ENCODE results near the gene POT1.
A peak's percentile ranks its signal among the peaks of the same experiment; 100 is the strongest.
"Not testable (repeated sequence)": the region's sequence is repeated elsewhere in the genome, so short reads cannot be mapped to it uniquely, and the experiment has no call there.

Gene POT1, protein sequence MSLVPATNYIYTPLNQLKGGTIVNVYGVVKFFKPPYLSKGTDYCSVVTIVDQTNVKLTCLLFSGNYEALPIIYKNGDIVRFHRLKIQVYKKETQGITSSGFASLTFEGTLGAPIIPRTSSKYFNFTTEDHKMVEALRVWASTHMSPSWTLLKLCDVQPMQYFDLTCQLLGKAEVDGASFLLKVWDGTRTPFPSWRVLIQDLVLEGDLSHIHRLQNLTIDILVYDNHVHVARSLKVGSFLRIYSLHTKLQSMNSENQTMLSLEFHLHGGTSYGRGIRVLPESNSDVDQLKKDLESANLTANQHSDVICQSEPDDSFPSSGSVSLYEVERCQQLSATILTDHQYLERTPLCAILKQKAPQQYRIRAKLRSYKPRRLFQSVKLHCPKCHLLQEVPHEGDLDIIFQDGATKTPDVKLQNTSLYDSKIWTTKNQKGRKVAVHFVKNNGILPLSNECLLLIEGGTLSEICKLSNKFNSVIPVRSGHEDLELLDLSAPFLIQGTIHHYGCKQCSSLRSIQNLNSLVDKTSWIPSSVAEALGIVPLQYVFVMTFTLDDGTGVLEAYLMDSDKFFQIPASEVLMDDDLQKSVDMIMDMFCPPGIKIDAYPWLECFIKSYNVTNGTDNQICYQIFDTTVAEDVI

DNA sequence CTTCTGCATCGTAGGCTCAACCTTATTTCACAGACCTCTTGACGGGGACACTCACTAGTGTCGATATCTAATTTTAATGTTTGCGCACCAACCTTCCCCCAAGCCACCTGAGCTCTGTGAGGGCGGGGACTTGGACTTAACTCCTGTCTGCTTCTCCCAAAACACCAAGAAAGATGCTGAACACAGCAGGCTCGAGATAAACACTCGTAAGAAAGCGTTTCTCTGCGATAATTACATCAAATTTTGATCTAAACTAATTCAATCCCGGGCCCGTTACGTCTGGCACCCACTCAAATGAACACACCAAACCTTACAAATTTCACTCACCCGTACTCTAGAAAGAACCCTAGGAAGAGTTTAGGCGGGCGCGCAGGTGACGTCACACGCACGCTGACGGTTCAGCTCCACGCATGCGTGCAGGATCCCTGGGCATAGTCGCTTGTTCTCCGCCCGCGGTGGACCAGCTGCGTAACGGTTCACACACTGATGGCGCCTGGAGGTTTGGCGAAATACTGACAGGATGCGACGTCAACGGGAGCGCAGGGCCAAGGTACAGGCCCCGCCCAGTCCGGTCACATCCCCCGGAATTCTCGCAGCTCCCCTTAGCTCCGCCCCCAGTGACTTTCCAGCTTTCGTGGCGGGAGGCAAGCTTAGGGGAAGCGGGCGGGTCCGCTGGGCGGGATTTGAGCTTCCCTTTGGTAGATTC, at the start of gene POT1:
TSS of gene POT1 (minus strand) at position 359 of the 706 bp plus-strand sequence. CDS start 32,652 bp downstream, outside the sequence.
- DNase-seq: peak; percentile 93

DNA sequence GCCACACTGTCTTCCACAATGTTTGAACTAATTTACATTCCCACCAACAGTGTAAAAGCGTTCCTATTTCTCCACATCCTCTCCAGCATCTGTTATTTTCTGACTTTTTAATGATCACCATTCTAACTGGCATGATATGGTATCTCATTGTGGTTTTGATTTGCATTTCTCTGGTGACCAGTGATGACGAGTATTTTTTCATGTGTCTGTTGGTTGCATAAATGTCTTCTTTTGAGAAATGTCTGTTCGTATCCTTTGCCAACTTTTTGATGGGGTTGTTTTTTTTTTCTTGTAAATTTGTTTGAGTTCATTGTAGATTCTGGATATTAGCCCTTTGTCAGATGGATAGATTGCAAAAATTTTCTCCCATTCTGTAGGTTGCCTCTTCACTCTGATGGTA, 45.5 kb upstream of the POT1 start:
- DNase-seq: not testable (repeated sequence)

DNA sequence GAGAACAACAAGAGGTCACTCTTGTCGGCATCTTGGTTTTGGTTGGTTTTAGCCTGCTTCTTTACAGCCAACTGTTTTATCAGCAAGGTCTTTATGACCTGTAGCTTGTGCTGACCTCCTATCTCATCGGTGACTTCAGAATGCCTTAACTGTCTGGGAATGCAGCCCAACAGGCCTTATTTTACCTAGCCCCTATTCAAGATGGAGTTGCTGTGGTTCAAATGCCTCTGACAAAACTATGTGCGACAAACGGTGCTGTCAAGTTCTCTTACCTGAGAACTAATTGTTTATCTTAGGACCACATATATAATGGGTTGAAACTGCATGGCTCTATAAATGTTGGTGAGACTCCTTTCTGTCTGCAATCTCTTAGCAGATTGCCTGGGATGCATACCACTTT, 35.9 kb upstream of the POT1 start:
- no peak for DNase-seq

DNA sequence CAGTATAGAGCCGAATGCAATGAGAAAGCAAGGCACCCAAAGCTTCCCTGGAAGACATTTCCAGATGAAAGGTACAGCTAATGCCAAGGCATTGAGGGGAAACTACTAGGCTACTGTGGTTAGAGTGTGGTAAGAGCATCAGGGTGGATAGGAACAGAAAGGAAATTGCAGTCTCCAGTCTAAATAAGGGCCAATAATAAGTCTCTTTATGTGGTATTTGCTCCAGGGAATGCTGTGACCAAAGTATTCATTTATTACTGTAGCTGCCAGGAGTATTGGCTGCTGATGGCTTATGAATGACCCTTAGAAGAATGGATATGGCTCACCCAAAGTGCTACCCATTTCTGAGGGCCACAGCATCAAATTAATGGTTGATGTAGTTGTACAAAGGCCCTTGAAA, 30.1 kb upstream of the POT1 start:
- DNase-seq: no peak

DNA sequence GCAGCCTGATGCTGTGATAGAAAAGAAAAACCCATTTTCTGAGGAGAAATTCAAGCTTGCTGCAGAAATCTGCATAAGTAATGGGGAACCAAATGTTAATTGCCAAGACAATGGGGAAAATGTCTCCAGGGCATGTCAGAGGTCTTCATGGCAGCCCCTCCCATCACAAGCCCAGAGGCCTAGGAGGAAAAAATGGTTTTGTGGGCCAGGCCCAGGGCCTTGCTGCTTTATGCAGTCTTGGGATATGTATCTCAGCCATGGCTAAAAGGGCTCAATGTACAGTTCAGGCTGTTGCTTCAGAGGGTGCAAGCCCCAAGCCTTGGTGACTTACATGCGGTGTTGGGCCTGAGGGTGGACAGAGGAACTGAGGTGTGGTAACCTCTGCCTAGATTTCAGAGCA, 28.3 kb upstream of the POT1 start:
- DNase-seq: not testable (repeated sequence)

DNA sequence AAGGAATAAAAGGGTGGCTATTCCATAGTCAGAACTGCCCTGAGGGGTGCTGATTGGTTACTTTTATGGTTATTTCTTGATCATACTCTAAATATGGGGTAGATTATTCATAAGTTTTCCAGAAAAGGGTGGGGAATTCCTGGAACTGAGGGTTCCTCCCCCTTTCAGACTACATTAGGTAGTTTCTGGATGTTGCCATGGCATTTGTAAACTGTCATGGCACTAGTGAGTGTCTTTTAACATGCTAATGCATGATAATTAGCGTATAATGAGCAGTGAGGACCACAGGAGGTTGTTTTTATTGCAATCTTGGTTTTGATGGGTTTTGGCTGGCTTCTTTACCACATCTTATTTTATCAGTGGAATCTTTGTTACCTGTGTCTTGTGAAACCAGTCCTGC, 26.5 kb upstream of the POT1 start:
- DNase-seq: no peak

DNA sequence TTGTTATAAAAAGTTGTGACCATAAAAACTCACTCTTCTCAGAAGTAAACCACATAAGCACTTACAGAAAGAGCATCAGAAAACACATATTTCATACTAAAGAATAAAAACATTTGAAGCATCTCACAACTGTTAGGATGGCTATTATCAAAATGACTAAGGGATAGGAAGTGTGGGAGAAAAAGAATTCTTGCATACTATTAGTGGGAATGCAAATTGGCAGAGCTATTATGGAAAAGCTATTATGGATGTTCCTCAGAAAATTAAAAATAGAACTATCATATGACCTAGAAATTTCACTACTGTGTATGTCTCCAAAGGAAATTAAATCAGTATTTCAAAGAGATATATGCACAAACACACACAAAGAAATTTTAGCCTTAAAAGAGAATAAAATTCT, 25.2 kb upstream of the POT1 start:
- DNase-seq: no peak

DNA sequence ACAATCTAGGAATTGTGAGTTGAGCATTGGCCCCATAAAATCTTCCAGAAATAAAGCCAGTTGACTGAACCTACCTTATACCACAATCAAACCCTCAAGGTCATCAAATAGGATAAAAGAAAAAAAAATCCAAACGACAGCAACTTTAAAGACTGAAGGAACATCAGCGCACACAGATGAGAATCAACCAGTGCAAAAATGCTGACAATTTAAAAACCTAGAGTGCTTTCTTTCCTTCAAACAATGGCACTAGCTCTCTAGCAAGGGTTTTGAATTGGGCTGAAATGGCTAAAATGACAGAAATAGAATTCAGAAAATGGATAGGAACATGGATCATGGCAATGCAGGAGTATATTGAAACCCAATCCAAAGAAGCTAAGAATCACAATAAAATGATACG, 16.1 kb upstream of the POT1 start:
- DNase-seq: no peak

DNA sequence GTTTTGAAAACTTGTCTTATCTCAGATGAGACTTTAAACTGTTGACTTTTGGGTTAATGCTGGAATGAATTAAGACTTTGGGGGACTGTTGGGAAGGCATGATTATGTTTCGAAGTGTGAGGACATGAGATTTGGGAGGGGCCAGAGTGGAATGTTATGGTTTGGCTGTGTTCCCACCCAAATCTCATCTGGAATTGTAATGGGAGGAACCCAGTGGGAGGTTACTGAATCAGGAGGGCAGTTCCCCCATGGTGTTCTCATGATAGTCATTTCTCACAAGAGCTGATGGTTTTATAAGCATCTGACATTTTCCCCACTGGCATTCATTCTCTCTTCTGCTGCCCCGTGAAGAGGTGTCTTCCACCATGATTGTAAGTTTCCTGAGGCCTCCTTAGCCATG, 13.8 kb upstream of the POT1 start:
- DNase-seq: no peak

DNA sequence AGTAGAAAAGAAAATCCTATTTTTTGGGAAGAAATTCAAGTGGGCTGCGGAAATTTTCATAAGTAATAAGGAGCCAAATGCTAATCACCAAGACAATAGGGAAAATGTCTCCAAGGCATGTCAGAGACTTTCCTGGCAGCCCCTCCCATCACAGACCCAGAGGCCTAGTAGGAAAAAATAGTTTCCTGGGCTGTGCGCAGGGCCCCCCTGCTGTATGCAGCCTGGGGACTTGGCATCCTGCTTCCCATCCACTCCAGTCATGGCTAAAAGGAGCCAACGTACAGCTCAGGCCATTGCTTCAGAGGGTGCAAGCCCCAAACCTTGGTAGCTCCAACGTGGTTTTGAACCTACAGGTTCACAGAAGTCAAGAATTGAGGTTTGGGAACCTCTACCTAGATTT, 12.8 kb upstream of the POT1 start:
- DNase-seq: no peak

DNA sequence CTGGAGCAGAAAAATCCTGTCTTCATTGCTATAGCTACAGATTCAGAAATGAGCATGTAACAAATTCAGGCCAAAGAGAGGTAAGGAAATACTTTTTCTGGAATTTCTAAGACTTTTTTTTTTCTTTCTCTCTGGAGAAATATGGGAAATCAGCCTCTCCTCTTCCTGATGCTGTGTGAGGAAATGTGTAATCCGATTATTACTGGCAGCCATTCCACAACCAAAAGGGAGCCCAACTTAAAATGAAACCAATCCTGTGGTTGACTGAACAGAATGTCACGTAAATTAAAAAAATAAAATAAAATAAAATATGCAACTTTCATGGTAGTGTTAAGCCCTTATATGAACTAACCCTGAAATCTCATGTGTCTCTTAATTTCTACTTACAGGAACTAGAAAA, 10.7 kb upstream of the POT1 start:
- DNase-seq: no peak

DNA sequence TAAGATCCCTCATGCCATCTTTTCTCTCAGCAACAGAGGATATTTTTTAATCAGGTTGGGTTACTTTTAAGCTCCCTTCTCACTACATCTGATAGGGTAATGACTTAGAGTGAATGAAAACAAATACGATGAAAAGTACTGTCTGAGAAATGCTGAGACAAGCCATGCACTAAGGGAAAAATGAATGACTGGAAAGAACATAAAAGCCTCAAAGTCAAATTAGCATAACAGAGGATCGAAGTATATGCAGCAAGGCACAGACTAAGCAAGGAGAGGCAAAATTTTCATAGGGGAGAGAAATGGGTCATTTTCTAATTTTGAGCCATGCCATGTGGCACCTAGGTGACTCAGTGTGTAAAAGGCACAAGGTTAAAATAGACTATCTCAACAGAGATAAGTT, 8.5 kb upstream of the POT1 start:
- DNase-seq: no peak

DNA sequence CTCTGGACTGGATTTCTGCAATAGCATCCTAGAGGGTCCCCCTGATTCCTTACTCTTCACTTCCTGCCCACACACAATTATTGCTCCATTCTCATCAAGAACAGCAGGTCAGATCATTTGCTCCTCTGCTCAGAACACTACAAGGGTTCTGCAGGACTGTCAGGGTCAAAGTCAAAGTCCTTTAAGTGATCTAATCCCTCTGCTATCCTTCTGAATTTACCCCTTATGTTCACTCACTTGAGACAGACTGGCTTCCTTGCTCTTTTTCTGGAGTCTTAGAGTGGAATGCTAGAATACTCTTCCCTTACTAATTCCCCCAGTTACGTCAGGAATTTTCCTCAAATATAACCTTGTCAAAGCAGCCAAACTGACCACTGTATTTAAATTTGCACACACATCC, 7.5 kb upstream of the POT1 start:
- no peak for DNase-seq

DNA sequence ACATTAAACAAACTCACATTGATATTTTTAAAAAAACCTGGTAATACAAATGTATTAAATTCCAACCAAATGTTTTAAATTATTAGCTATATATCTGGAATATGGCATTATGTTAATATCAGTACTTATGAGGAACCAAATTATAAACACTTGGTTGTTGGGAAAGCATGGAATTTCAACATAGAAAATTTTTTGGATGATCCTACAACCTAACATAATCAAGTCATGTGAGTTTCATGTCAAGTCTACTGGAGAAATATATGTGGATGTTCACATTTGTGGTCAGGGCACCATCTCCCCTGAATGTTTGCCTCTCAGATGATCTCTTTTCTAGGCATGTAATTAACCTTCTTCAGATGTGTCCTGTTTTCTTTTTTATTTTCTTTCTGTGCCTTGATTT, 5.2 kb upstream of the POT1 start:
- no peak for DNase-seq

DNA sequence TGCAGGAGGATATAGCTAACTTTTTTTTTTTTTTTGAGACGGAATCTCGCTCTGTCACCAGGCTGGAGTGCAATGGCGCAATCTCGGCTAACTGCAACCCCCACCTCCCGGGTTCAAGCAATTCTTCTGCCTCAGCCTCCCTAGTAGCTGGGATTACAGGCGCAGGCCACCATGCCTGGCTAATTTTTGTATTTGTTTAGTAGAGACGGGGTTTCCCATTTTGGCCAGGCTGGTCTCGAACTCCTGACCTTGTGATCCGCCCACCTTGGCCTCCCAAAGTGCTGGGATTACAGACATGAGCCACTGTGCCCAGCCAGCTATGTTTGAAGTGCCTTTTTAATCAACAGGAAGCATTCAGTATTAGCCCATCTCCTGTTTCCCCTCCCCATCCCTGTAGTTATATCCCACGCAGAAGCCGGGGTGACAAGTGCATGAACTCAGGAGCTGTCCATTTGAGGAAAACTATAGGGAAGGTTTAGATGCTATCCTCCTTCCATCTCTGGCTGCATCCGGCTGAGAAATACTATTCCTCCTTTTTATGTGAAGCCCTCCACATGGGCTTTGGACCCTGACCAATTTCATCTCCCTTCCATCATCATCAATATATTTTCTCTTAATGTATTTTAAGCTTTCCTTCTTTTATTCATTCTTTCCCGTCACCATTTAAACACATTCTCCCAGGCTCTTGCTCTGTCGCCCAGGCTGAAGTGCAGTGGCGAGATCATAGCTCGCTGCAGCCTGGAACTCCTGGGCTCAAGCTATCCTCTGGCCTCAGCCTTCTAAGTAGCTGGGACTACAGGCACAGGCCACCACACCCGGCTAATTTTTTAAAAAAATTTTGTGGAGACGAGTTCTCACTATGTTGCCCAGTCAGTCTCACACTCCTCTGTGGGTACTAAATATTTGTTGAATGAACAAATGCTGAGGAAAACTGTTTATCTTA, 1.3 kb upstream of the POT1 start:
- DNase-seq: no peak

DNA sequence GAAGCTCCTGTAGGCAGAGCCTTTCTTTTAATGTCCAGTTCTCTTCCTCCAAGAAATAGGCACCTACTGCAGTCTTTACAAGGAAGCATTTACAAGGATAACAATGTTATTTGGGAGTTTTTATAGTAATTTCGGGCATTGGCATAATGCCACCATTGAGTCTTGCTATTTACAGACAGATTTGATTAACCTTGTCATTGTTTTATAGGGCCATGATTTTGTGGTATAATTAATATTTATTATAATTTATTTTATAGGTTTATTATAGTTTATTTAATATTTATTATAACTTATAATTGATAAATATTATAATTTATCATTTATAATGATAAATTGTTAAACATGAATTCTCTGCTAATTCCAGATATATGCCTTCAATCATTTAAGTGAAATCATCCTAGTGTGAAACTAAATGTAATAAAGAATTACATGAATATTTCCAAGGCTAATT, 573 bp upstream of the POT1 start:
- no peak for DNase-seq

DNA sequence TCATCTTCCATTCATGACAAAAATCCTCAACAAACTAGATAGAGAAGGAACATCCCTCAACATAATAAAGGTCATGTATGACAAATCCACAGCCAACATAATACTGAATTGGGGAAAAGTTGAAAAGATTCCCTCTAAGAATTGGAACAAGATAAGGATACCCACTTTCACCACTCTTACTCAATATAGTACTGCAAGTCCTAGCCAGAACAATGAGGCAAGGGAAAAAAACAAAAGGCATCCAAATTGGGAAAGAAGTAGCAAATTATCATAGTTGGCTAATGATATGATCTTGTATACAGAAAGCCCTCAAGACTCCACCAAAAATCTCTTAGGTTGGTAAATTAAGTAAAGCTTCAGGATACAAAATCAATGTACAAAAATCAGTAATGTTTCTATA, 4.7 kb downstream of the POT1 start:
- no peak for DNase-seq

DNA sequence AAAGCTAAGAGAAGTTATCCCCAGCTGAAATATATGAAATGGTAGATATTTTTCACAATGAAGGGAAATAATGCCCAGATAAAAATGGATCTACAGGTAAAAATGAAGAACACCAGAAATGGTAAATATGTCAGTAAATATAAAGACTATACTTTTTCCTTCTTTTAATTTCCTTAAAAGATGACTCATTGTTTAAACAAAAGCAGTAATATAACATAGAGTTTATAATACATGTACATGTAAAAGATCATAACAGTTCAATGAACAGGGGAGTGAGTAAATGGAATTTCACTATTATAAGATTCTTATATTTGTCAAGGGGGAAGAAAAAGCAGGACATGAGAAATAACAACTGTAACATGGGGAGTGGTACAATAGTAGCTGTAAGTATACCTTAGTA, 7.4 kb downstream of the POT1 start:
- DNase-seq: no peak

DNA sequence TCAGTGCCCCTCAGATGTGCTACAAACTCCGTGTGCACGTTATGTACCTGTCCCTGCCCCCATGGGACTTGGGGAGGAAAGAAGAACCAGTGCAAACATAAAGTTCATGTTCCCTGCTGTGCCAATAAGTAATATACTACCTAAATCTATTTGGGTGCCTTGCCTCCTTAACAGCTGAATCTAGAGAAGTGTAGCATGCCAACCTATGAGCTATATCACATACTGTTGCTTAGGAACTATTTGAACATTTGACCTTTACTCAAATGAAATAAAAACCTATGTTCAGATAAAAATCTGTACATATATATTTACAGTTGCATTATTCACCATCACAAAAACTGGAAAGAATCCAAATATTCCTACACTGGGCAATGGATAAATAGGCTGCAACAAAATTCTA, 9.8 kb downstream of the POT1 start:
- DNase-seq: no peak

DNA sequence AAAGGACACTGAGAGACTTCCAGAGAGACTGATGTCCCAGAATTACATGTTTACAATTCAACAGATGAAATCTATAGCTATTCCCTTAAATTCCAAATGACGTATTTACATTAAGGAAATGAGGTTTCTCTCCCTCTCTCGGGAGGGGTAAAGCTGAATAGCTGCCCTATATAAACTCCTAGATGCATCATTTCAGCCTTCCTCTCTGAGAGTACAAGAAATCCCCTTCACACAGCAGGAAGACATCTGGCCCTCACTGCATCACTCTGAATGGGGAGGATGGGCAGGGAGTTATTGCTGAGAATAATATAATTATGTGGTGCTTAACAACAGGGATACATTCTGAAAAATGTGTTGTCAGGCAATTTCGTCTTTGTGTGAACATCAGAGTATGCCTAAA, 11.0 kb downstream of the POT1 start:
- no peak for DNase-seq

DNA sequence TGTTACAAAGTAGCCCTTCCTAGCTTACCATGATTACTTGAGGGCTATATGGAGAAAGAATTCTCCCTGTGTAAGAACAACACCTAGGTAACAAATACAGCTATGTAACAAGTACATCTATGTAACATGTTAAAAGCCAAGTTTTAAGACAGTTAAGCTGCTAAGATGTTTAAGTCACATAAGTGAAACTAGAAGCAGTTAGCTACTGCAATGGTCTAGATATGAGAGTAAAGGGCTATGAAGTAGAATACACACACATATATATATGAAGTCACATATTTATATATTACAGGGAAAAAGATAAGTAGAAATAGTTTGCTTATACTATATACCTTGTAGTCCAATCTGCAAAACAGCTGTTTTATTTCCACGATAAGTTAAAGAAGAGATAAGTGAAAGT, 14.4 kb downstream of the POT1 start:
- no peak for DNase-seq

DNA sequence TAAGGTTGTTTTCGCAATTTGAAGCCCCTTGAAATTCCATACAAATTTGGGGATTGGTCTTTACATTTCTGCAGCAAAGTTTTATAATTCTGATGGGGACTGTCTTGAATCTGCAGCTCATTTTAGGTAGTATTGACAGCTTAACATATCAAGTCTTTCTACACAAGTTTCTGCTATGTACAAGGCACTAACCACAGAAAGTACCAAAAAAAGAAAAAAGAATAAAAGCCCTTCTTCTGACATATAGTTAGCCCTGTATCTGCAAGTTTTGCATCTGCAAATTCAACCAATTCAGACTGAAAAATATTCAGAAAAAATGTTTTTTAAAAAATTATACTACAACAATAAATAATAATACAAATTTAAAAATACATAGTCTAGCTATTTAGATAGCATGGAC, 15.3 kb downstream of the POT1 start:
- DNase-seq: no peak

DNA sequence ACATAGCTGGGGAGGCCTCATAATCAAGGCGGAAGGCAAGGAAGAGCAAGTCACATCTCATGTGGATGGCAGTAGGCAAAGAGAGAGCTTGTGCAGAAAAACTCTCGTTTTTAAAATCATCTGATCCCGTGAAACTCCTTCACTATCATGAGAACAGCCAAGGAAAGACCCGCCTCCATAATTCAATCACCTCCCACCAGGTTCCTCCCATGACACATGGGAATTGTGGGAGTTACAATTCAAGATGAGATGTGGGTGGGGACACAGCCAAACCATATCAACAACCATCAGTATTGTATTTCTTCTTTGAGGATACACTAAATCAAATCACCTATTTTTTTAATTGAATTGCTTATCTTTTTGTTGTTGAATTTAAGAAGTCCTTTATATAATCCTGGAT, 16.7 kb downstream of the POT1 start:
- no peak for DNase-seq

All from KG1 (cell line).